T follicular helper cell (primary cell): ENCODE data around the gene CD47.

ENCODE experiments used
- DNase-seq: peaks from one replicate; pipeline ENCODE4 v3.0.0-alpha.2; 2020; ENCODE audit warnings: low read depth

Gene CD47

GRCh38 chr3:108117241-108117775 is 26.5 kb upstream of the CD47 start:
- no peak for DNase-seq

GRCh38 chr3:108114423-108115065 is 23.7 kb upstream of the CD47 start:
- DNase-seq, result no peak

GRCh38 chr3:108113975-108114374 is 23.1 kb upstream of the CD47 start:
- no peak for DNase-seq

GRCh38 chr3:108110934-108111333 is 20.1 kb upstream of the CD47 start:
- no peak for DNase-seq

- no peak for DNase-seq
Observed at GRCh38 chr3:108108416-108108815, 17.6 kb upstream of the CD47 start.

GRCh38 chr3:108106449-108106848 is 15.6 kb upstream of the CD47 start:
- DNase-seq, result no peak

GRCh38 chr3:108106031-108106430 is 15.2 kb upstream of the CD47 start:
- no peak for DNase-seq

- DNase-seq, result no peak
Observed at GRCh38 chr3:108103886-108104797, 13.3 kb upstream of the CD47 start.

- no peak for DNase-seq
Observed at GRCh38 chr3:108103040-108103751, 12.4 kb upstream of the CD47 start.

GRCh38 chr3:108102420-108103039 is 11.7 kb upstream of the CD47 start:
- no peak for DNase-seq

- no peak for DNase-seq
Observed at GRCh38 chr3:108100906-108101660, 10.3 kb upstream of the CD47 start.

GRCh38 chr3:108099679-108100428 is 9.0 kb upstream of the CD47 start:
- DNase-seq, result no peak

GRCh38 chr3:108099244-108099643 is 8.4 kb upstream of the CD47 start:
- DNase-seq, result no peak

- no peak for DNase-seq
Observed at GRCh38 chr3:108098003-108098370, 7.2 kb upstream of the CD47 start.

- DNase-seq, result no peak
Observed at GRCh38 chr3:108097322-108098002, 6.6 kb upstream of the CD47 start.

GRCh38 chr3:108096532-108097321 is 5.9 kb upstream of the CD47 start:
- DNase-seq, result no peak

- no peak for DNase-seq
Observed at GRCh38 chr3:108093616-108094015, 2.8 kb upstream of the CD47 start.

GRCh38 chr3:108093021-108093420 is 2.2 kb upstream of the CD47 start:
- no peak for DNase-seq

- DNase-seq, result no peak
Observed at GRCh38 chr3:108092501-108092900, 1.7 kb upstream of the CD47 start.
